Skin of body (tissue), 2 donors: ENCODE data around the gene SPINT2. TPM values are rescaled to one million over a fixed set of nuclear protein-coding genes. Genes with fewer than 3 reads are reported as not detected.

Source experiments
- DNase-seq: peaks from one replicate; lab custom pipeline; 2025; lab: John Stamatoyannopoulos, UW
- total RNA-seq: library from RNA; depleted of rRNA; stranded (reverse); fragments of >200 nt; gene quantifications from one replicate; pipeline ENCODE4 v1.2.3, GENCODE V29; 2014

Gene SPINT2
- total RNA-seq, 1 donor from 2014 or later = 78.6 TPM

- DNase-seq = no peak
These were observed 3.5 kb downstream of the SPINT2 start for GRCh38 chr19:38267761-38268483.

DNA sequence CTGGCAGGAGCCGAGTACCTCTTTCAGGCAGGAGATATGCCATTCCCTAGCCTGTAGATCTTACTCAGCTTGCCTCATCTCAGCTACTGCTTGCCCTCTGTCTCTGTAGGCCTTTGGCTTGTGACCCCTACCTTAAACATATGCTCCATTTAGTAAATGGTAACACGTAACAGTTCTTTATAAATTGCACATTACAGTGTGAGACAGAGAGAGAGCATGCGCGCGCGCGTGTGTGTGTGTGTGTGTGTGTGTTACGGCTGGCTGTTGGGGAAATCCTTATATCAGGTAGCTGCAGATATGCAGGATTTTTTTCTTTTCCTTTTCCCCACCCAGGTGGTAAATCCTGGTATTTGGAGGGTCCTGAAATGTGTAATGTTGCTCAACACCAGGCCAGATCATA lies 4.2 kb downstream of the SPINT2 start:
- no peak for DNase-seq

GRCh38 chr19:38270587-38271167 lies 6.3 kb downstream of the SPINT2 start:
- DNase-seq = no peak

- DNase-seq = no peak
These were observed 9.1 kb downstream of the SPINT2 start for GRCh38 chr19:38273499-38273898.

GRCh38 chr19:38274739-38275138 lies 10.4 kb downstream of the SPINT2 start:
- DNase-seq = no peak

DNA sequence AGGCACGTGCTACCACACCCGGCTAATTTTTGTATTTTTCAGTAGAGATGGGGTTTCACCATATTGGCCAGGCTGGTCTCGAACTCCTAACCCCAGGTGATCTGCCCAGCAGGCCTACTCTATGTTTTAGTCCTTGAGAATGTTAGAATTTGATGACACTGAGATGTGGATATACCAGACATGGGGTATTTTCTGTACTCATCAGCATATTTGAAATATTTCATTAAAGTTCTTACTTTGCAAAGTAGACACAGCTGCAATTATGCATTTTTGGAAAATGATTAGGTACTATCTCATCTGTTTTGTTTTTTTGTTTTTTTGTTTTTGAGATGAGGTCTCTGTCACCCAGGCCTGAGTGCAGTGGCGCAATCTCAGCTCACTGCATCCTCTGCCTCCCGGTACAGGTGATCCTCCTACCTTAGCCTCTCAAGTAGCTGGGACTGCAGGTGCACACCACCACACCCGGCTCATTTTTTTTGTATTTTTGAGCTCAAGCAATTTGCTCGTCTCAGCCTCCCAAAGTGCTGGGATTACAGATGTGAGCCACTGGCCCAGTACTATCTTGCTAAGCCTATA lies 12.7 kb downstream of the SPINT2 start:
- DNase-seq = no peak

- no peak for DNase-seq
These were observed 13.2 kb downstream of the SPINT2 start for GRCh38 chr19:38277549-38277948.

GRCh38 chr19:38277969-38278680 lies 13.8 kb downstream of the SPINT2 start:
- DNase-seq = no peak

DNA sequence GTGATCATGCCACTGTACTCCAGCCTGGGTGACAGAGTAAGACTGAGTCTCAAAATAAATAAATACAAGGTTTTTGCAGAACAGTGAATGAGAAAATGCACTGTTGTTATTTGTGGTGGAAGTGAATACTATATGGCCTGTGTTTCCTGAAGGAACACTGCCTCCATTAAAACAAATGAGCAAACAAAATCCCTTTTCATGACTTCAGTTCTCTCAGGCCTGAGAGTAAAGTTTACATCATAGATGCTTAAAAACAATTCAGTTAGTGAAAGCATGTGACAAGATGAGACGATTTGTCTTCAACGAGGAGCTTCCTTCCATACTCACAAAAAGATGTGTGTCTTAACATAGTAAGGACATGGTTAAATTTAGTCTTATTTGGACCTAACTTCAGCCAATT lies 14.4 kb downstream of the SPINT2 start:
- no peak for DNase-seq

GRCh38 chr19:38280030-38280921 lies 15.9 kb downstream of the SPINT2 start:
- no peak for DNase-seq

DNA sequence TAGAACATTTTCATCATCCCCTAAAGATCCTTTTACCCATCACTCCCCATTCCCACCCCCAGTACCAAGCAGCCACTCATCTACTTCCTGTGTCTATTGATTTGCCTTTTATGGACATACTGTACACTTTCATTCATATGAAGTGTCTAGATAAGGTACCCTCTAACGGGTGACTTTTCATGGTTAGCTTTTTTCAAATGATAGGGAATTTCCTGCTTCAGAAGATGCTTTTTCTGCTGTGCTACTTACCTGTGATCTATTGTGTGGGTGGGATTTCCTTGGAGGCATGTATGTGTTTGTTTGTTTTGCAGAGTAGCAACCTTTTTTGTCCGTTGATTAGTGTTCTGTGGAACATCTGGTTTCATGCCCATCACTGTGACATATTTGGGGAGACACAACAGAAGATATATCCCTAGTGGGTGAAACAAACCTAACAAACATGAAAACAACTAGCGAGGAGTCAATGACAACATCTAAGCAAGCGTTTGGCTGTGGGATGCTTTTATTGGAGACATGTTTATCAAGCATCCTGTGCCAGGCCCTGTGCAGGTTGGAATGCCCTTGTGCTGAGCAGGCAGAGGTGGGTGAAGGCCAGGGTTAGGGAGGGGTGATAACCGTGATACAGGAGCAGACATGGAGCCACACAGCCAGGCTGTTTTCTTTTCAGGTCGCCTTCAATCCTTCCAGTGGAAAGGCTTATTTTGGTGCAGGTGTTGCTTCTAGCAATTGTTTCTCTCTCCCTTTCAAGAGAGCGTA lies 17.6 kb downstream of the SPINT2 start:
- DNase-seq = no peak

DNA sequence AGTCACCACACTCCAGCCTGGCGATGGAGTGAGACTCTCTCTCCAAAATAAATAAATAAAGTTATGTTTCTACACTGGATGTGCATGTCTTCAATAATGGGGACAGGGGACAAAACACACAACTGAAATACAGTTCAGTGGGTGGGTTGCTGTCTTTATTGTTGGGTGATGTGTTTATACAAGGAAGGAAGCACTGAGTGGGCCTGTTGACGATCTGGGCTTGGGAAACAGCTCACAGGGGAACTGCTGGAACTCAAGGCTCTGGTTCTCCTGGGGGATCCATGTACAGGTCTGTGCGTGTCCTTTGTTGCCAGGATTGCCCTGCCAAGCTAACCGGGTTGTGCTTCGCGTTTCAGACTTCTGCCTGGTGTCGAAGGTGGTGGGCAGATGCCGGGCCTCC lies 18.9 kb downstream of the SPINT2 start:
- DNase-seq = no peak

- no peak for DNase-seq
These were observed 20.0 kb downstream of the SPINT2 start for GRCh38 chr19:38284422-38284821.

DNA sequence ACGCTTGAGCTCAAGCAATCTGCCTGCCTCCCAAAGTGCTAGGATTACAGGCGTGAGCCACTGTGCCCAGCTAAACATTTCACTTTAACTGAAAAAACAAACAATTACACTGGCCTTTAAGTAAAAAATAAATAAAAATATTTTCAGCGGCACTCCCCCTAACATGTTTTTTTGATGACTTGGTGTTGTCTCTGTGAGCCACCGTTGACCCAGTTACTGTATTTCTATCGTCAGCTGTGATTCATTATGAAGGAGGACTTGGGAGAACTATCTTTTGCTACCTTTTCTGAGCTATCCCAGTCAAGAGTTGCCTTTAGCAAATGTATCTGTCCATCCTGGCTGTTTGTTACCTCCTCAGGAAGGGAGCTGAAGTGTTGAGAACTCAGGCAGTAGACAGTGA lies 21.2 kb downstream of the SPINT2 start:
- DNase-seq = no peak

GRCh38 chr19:38287604-38288003 lies 23.2 kb downstream of the SPINT2 start:
- no peak for DNase-seq

DNA sequence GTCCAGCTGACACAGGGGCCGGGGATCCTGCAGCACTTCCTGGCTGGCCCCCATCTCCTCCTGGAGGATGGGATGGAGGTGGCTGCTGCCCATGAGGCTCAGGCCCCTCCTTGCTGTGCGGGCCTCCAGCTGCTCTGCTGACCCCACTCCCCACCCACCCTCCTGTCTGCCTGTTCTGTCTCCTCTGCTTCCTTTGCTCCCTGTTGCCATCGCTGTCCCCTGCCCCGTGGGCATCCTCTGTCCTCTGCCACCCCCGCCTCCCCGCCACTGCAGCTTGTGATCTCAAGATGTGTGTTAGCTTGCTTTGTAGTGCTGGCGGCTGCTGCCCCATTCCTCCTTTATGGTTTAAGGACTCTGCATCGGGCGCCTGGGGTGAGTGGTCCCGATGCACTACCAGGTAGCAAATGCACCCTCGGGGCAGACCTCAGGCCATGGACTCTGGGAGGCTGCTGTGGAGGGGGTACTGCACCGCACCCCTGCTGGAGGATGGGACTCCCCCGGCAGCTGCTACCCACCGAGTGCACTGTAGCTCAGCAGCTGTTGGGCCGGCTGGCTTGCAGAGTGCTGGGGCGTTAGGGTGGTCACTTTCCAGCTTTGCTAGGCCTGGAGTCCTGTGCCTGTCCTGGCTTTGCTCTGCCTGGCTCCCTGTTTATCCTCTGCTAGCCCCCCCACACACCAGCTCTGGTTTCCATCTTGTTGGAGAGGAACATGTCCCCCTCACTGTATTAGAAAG lies 23.9 kb downstream of the SPINT2 start:
- DNase-seq = no peak

GRCh38 chr19:38289955-38290354 lies 25.6 kb downstream of the SPINT2 start:
- no peak for DNase-seq

DNA sequence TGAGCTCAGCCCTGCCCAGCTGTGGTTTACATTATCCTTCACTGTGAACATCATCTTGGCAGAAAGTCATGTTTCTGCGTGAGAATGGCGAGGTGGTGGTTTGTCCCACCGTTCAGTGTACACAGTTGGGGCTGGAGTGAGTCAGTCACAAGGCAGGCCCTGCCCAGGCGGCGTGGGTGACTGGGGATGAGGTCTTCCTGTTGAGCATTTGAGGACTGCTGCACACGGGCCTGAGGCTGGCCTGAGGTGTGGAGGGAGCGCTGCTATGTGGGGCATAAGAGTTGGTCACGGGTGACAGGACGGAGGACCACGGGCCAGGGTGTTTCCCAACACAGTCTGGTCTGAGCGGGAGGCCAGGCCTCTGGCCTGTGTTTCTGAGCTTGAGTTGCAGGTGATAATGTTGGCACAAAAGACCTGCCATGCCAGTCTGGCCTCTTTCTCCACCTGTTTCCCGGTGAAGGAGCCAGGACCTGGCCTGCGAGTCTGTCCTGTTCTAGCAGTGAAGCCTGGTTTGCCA lies 26.3 kb downstream of the SPINT2 start:
- DNase-seq = no peak

GRCh38 chr19:38291855-38292254 lies 27.5 kb downstream of the SPINT2 start:
- no peak for DNase-seq

GRCh38 chr19:38293281-38293680 lies 28.9 kb downstream of the SPINT2 start:
- DNase-seq = no peak
